ENCODE results near the gene PPFIBP1.

Gene PPFIBP1

GRCh38 chr12:27695556-27696292 is 171.7 kb downstream of the PPFIBP1 start:
- no peak for DNase-seq (ENCODE audit: low read depth in 1 of 2, low spot score in 1 of 2)
- Histone ChIP-seq H3K27ac (replicated peaks) (no peak overlapping the region), H3K27me3 (ENCODE audit: insufficient read depth, poor library complexity, severe bottlenecking) (no peaks in the 10 kb centered on the region), H3K4me3 (replicated peaks; ENCODE audit: insufficient read depth, low read length) (no peak overlapping the region)
- no peak for TF ChIP-seq REST (IDR thresholded peaks at IDR 0.05; ENCODE audit: insufficient replicate concordance, low read depth)
- no peak for TF ChIP-seq CTCF (IDR thresholded peaks at IDR 0.05; ENCODE audit: insufficient read depth, low read length)
- no peak for TF ChIP-seq SPI1 (IDR thresholded peaks at IDR 0.05; ENCODE audit: borderline replicate concordance, low read depth)
- TF ChIP-seq GABPA (IDR thresholded peaks at IDR 0.05; ENCODE audit: low read depth): no peak
- TF ChIP-seq POLR2AphosphoS5 (IDR thresholded peaks at IDR 0.05; ENCODE audit: low read depth): no peak

- Histone ChIP-seq H3K4me3 (replicated peaks; ENCODE audit: insufficient read depth, low read length) (no peak within 1 kb of the TSS), H3K27ac (replicated peaks) (no peak within 1 kb of the TSS), H3K27me3 (ENCODE audit: insufficient read depth, poor library complexity, severe bottlenecking) (no peaks in the 10 kb centered on the region)
- TF ChIP-seq CTCF (IDR thresholded peaks at IDR 0.05; ENCODE audit: insufficient read depth, low read length) (no peak), GABPA (IDR thresholded peaks at IDR 0.05; ENCODE audit: low read depth) (no peak), SPI1 (IDR thresholded peaks at IDR 0.05; ENCODE audit: borderline replicate concordance, low read depth) (no peak), REST (IDR thresholded peaks at IDR 0.05; ENCODE audit: insufficient replicate concordance, low read depth) (no peak), POLR2AphosphoS5 (IDR thresholded peaks at IDR 0.05; ENCODE audit: low read depth) (no peak)
- DNase-seq (ENCODE audit: low read depth in 1 of 2, low spot score in 1 of 2): no peak
These were observed 172.3 kb downstream of the PPFIBP1 start, which contains the start of gene REP15 for GRCh38 chr12:27696293-27696652. Gene REP15, plus strand, starts transcription at chr12:27696447. Its CDS starts 116 bp downstream, at chr12:27696563.

GRCh38 chr12:27696864-27697564 is 173.0 kb downstream of the PPFIBP1 start:
- H3K27me3 ChIP-seq (ENCODE audit: insufficient read depth, poor library complexity, severe bottlenecking): no peaks in the 10 kb centered on the region
- H3K27ac ChIP-seq (replicated peaks): no peak overlapping the region
- no peak overlapping the region for H3K4me3 ChIP-seq (replicated peaks; ENCODE audit: insufficient read depth, low read length)
- no peak for DNase-seq (ENCODE audit: low read depth in 1 of 2, low spot score in 1 of 2)
- no peak for TF ChIP-seq CTCF (IDR thresholded peaks at IDR 0.05; ENCODE audit: insufficient read depth, low read length)
- no peak for TF ChIP-seq SPI1 (IDR thresholded peaks at IDR 0.05; ENCODE audit: borderline replicate concordance, low read depth)
- no peak for TF ChIP-seq REST (IDR thresholded peaks at IDR 0.05; ENCODE audit: insufficient replicate concordance, low read depth)
- TF ChIP-seq GABPA (IDR thresholded peaks at IDR 0.05; ENCODE audit: low read depth): no peak
- TF ChIP-seq POLR2AphosphoS5 (IDR thresholded peaks at IDR 0.05; ENCODE audit: low read depth): no peak
